SK-N-SH (cell line): ENCODE measurements around the gene APLP2. TPM values are rescaled to one million over a fixed set of nuclear protein-coding genes. Genes with fewer than 3 reads are reported as not detected.

ENCODE experiments used
- CTCF ChIA-PET: fragments of 300-600, 350-600 bp; formaldehyde crosslinking; extraction: SDS; loops from one replicate; lab custom pipeline; 2021; lab: Yijun Ruan, JAX
- POLR2A ChIA-PET: fragments of 350-600 bp; sonication (Branson Sonifier 250); formaldehyde crosslinking; extraction: SDS; loops from one replicate; lab custom pipeline; 2020; ENCODE audit warnings: antibody characterized with exemption, inconsistent platforms; lab: Yijun Ruan, JAX
- DNase-seq: peaks from one replicate; pipeline ENCODE4 v3.0.0; 2012
- H2AFZ ChIP-seq: fragments of 200-600 bp; sonication (generic); 2 replicates; pipeline ENCODE4 v1.8.1; 2016; ENCODE audit warnings: antibody characterized with exemption, mild to moderate bottlenecking, low read depth
- H3F3A ChIP-seq: fragments of 200-600 bp; sonication (generic); replicated peaks from 2 replicates; pipeline ENCODE3; 2016; ENCODE audit warnings: antibody characterized with exemption, mild to moderate bottlenecking; ENCODE audit not compliant: insufficient read depth
- H3K27ac ChIP-seq, 2 experiments: fragments of 200-500 bp in 1 of 2; fragments of 200-600 bp in 1 of 2; sonication (Bioruptor generic) in 1 of 2; sonication (generic), shearing (Covaris generic) in 1 of 2; 2 replicates each; pipeline versions ENCODE4 v1.5.1 to v1.6.1; 2014 to 2016; ENCODE audit warnings: low read depth in 2 of 2, inconsistent platforms in 1 of 2, low read length in 1 of 2, mild to moderate bottlenecking in 1 of 2, mixed read lengths in 1 of 2
- H3K27me3 ChIP-seq: fragments of 200-600 bp; sonication (generic), shearing (Covaris generic); 2 replicates; pipeline ENCODE4 v1.6.1; 2016; ENCODE audit warnings: mixed run types; ENCODE audit not compliant: insufficient read depth
- H3K36me3 ChIP-seq, 2 experiments: fragments of 200-500 bp in 1 of 2; fragments of 200-600 bp in 1 of 2; sonication (Bioruptor generic) in 1 of 2; sonication (generic) in 1 of 2; replicated peaks in 1 of 2; 2 replicates each; pipeline versions ENCODE3 to v1.5.1; 2014 to 2016; ENCODE audit warnings: low read length in 1 of 2, mild to moderate bottlenecking in 1 of 2; ENCODE audit not compliant: insufficient read depth in 2 of 2, control insufficient read depth in 1 of 2
- H3K4me1 ChIP-seq, 2 experiments: fragments of 200-500 bp in 1 of 2; fragments of 200-600 bp in 1 of 2; sonication (Bioruptor generic) in 1 of 2; sonication (generic), shearing (Covaris generic) in 1 of 2; 2 replicates each; pipeline versions ENCODE4 v1.5.1 to v1.6.1; 2014 to 2016; ENCODE audit warnings: low read depth in 1 of 2, low read length in 1 of 2, mixed run types in 1 of 2; ENCODE audit not compliant: insufficient read depth in 2 of 2, control insufficient read depth in 1 of 2
- H3K4me2 ChIP-seq: fragments of 200-600 bp; sonication (generic), shearing (Covaris generic); 2 replicates; pipeline ENCODE4 v1.6.1; 2017; ENCODE audit warnings: mixed run types
- H3K4me3 ChIP-seq, 2 experiments: fragments of 200-500 bp in 1 of 2; fragments of 200-600 bp in 1 of 2; sonication (Bioruptor generic) in 1 of 2; sonication (generic), shearing (Covaris generic) in 1 of 2; 2 replicates each; pipeline versions ENCODE4 v1.5.1 to v1.8.1; 2014 to 2016; ENCODE audit warnings: low read depth in 2 of 2, inconsistent platforms in 1 of 2, low read length in 1 of 2, mild to moderate bottlenecking in 1 of 2, mixed read lengths in 1 of 2, moderate library complexity in 1 of 2
- H3K79me2 ChIP-seq: fragments of 200-600 bp; sonication (generic); 2 replicates; pipeline ENCODE4 v1.8.1; 2017; ENCODE audit warnings: mild to moderate bottlenecking; ENCODE audit not compliant: insufficient read depth
- H3K9ac ChIP-seq: fragments of 200-600 bp; sonication (generic); 2 replicates; pipeline ENCODE4 v1.6.1; 2017; ENCODE audit warnings: mixed run types
- H3K9me2 ChIP-seq: fragments of 200-600 bp; sonication (generic); 2 replicates; pipeline ENCODE4 v1.6.1; 2017; ENCODE audit warnings: mixed run types
- H3K9me3 ChIP-seq: fragments of 200-600 bp; sonication (generic); 2 replicates; pipeline ENCODE4 v1.6.1; 2017; ENCODE audit warnings: mixed run types, mild to moderate bottlenecking, moderate library complexity
- H4K20me1 ChIP-seq: fragments of 200-600 bp; sonication (generic); 2 replicates; pipeline ENCODE4 v1.6.1; 2017; ENCODE audit warnings: mild to moderate bottlenecking, mixed run types; ENCODE audit not compliant: insufficient read depth
- CHD2 ChIP-seq: fragments of 150-350 bp; IDR thresholded peaks from 2 replicates; pipeline ENCODE4 v1.6.1; 2018; ENCODE audit warnings: low read length; ENCODE audit not compliant: partially characterized antibody
- ELF1 ChIP-seq: IDR thresholded peaks from 2 replicates; pipeline ENCODE4 v1.4.0; 2012
- FOXJ3 ChIP-seq: sonication (generic); formaldehyde crosslinking; IDR thresholded peaks from 2 replicates; pipeline ENCODE4 v1.5.1; 2020; ENCODE audit warnings: mild to moderate bottlenecking, missing genetic modification reagents
- FOXM1 ChIP-seq: IDR thresholded peaks from 2 replicates; pipeline ENCODE4 v1.4.0; 2012; ENCODE audit warnings: low read depth, mild to moderate bottlenecking
- IRF3 ChIP-seq: fragments of 150-350 bp; IDR thresholded peaks from 2 replicates; pipeline ENCODE4 v1.6.1; 2016; ENCODE audit warnings: mild to moderate bottlenecking, low read depth, low read length
- JUND ChIP-seq: IDR thresholded peaks from 2 replicates; pipeline ENCODE4 v1.4.0; 2012
- NFIC ChIP-seq: IDR thresholded peaks from 2 replicates; pipeline ENCODE4 v1.4.0; 2012; ENCODE audit warnings: borderline replicate concordance
- RAD21 ChIP-seq: IDR thresholded peaks from 2 replicates; pipeline ENCODE4 v1.6.1; 2012; ENCODE audit warnings: mild to moderate bottlenecking, low read length
- RCOR1 ChIP-seq: fragments of 150-350 bp; IDR thresholded peaks from 2 replicates; pipeline ENCODE4 v1.6.1; 2017; ENCODE audit warnings: antibody characterized with exemption, low read length
- REST ChIP-seq: IDR thresholded peaks from 2 replicates; pipeline ENCODE4 v1.6.1; 2012; ENCODE audit warnings: mild to moderate bottlenecking, low read depth, low read length, moderate library complexity
- RFX5 ChIP-seq: IDR thresholded peaks from 2 replicates; pipeline ENCODE4 v1.6.1; 2012; ENCODE audit warnings: mild to moderate bottlenecking, improper control_type of control experiment, low read length
- TCF12 ChIP-seq: IDR thresholded peaks from 2 replicates; pipeline ENCODE4 v1.4.0; 2012
- TEAD4 ChIP-seq: IDR thresholded peaks from 2 replicates; pipeline ENCODE4 v1.4.0; 2012; ENCODE audit warnings: mild to moderate bottlenecking, borderline replicate concordance; ENCODE audit not compliant: insufficient read depth
- YY1 ChIP-seq: IDR thresholded peaks from 2 replicates; pipeline ENCODE4 v1.4.0; 2012; ENCODE audit warnings: low read depth, mild to moderate bottlenecking
- WGBS: methylation state at CpG from one replicate; pipeline ENCODE4 v1.1.6; 2017; ENCODE audit warnings: low lambda C conversion rate; 5-methylcytosine and 5-hydroxymethylcytosine counted together
- polyA plus RNA-seq, 3 experiments: library from polyadenylated mRNA; depleted of rRNA; stranded (reverse); fragments of >200 nt; gene quantifications; 2 replicates each; pipeline ENCODE4 v1.2.3, GENCODE V29; 2012
- TF ChIP-seq, protein P1 (sequence below): IDR thresholded peaks from 2 replicates; pipeline ENCODE4 v1.4.0; 2012; ENCODE audit warnings: low read depth
- TF ChIP-seq, protein P2 (sequence below): IDR thresholded peaks from 2 replicates; pipeline ENCODE4 v1.4.0; 2012; ENCODE audit warnings: low read depth, borderline replicate concordance

Gene APLP2
- polyA plus RNA-seq, 1 of the 3 experiments (the other 2 are of a cell fraction): 424 TPM

GRCh38 chr11:130167146-130167545 is 97.5 kb downstream of the APLP2 start:
- no peak overlapping the region for H3K4me2 ChIP-seq
- H3K9me2 ChIP-seq: no peaks in the 10 kb centered on the region
- H3K4me3 ChIP-seq: no peak overlapping the region
- no peaks in the 10 kb centered on the region for H3K79me2 ChIP-seq
- 90% methylated on average over 3 of the region's 3 CpGs for WGBS
- H3K27me3 ChIP-seq: no peaks in the 10 kb centered on the region
- DNase-seq: no peak
- no peak overlapping the region for H2AFZ ChIP-seq
- H4K20me1 ChIP-seq: no peaks in the 10 kb centered on the region
- H3K27ac ChIP-seq: no peak overlapping the region
- H3K4me1 ChIP-seq: peaks cover 3 to 8% of the 10 kb centered on the region in 2 experiments; a peak in 1 of 4 replicates
- no peaks in the 10 kb centered on the region for H3F3A ChIP-seq
- no peaks in the 10 kb centered on the region for H3K36me3 ChIP-seq
- POLR2A ChIA-PET: no interaction called here
- TF ChIP-seq CHD2 (no peak), RCOR1 (no peak), ELF1 (no peak), REST (no peak), IRF3 (no peak), JUND (no peak), RAD21 (no peak), NFIC (no peak), TEAD4 (no peak), FOXJ3 (CRISPR knock-in tag) (no peak), FOXM1 (no peak), YY1 (no peak), RFX5 (no peak), TCF12 (no peak)
- TF ChIP-seq, protein P1, sequence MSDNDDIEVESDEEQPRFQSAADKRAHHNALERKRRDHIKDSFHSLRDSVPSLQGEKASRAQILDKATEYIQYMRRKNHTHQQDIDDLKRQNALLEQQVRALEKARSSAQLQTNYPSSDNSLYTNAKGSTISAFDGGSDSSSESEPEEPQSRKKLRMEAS: no peak
- TF ChIP-seq, protein P2, sequence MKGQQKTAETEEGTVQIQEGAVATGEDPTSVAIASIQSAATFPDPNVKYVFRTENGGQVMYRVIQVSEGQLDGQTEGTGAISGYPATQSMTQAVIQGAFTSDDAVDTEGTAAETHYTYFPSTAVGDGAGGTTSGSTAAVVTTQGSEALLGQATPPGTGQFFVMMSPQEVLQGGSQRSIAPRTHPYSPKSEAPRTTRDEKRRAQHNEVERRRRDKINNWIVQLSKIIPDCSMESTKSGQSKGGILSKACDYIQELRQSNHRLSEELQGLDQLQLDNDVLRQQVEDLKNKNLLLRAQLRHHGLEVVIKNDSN: no peak
- TF ChIP-seq, all 33 proteins: peak for 0
- CTCF ChIA-PET: interaction anchor here (1.5 kb wide), 1 partner anchor 35 kb away, joined by 3 read pairs; no protein-coding TSS in a partner anchor
- no peak overlapping the region for H3K9ac ChIP-seq
- H3K9me3 ChIP-seq: no peaks in the 10 kb centered on the region
